SK-N-SH treated with all-trans-retinoic acid at 6 μM for 48 hours (cell line): Measurements from ENCODE around the gene LNX2.
A peak's percentile ranks its signal among the peaks of the same experiment; 100 is the strongest.

Experiments
- ATAC-seq: fragments of 200-7000 bp; cut with Tn5 transposase; 3 replicates; pipeline ENCODE4 v1.9.1; 2020; ENCODE audit warnings: mild to moderate bottlenecking, moderate library complexity
- ARNTL ChIP-seq: fragments of 450-650 bp; formaldehyde crosslinking; IDR thresholded peaks from 2 replicates; pipeline ENCODE4 v1.5.0; 2020; ENCODE audit warnings: low read depth, mild to moderate bottlenecking, moderate library complexity, borderline replicate concordance
- BACH2 ChIP-seq: fragments of 250-450 bp; sonication (Bioruptor Pico); IDR thresholded peaks from 2 replicates; pipeline ENCODE4 v1.9.0; 2021; ENCODE audit warnings: mild to moderate bottlenecking, borderline replicate concordance
- ESRRG ChIP-seq: fragments of 250-450 bp; sonication (Bioruptor Pico); IDR thresholded peaks from 2 replicates; pipeline ENCODE4 v1.6.1; 2021; ENCODE audit warnings: mild to moderate bottlenecking
- GLIS3 ChIP-seq: fragments of 250-450 bp; sonication (Bioruptor Pico); IDR thresholded peaks from 2 replicates; pipeline ENCODE4 v1.5.0; 2020; ENCODE audit warnings: mild to moderate bottlenecking, moderate library complexity
- ISL1 ChIP-seq: fragments of 250-450 bp; sonication (Bioruptor Pico); IDR thresholded peaks from 2 replicates; pipeline ENCODE4 v2.1.2; 2022; ENCODE audit warnings: mild to moderate bottlenecking, moderate library complexity
- OSR1 ChIP-seq: fragments of 250-450 bp; sonication (Bioruptor Pico); IDR thresholded peaks from 2 replicates; pipeline ENCODE4 v1.8.0; 2022; ENCODE audit warnings: moderate library complexity, mild to moderate bottlenecking, inconsistent platforms
- PATZ1 ChIP-seq: fragments of 250-450 bp; sonication (Bioruptor Pico); IDR thresholded peaks from 2 replicates; pipeline ENCODE4 v1.8.0; 2020; ENCODE audit warnings: mild to moderate bottlenecking, moderate library complexity, borderline replicate concordance
- POU6F1 ChIP-seq: fragments of 250-450 bp; sonication (Bioruptor Pico); IDR thresholded peaks from 2 replicates; pipeline ENCODE4 v1.8.0; 2021; ENCODE audit warnings: low read depth, mild to moderate bottlenecking, moderate library complexity, borderline replicate concordance
- PPARA ChIP-seq: fragments of 250-450 bp; sonication (Bioruptor Pico); IDR thresholded peaks from 2 replicates; pipeline ENCODE4 v1.5.0; 2020; ENCODE audit warnings: mild to moderate bottlenecking, borderline replicate concordance
- RARB ChIP-seq: fragments of 250-450 bp; sonication (Bioruptor Pico); IDR thresholded peaks from 2 replicates; pipeline ENCODE4 v1.8.0; 2021; ENCODE audit warnings: mild to moderate bottlenecking, moderate library complexity
- SNAI2 ChIP-seq: fragments of 250-450 bp; sonication (Bioruptor Pico); IDR thresholded peaks from 2 replicates; pipeline ENCODE4 v1.5.0; 2020; ENCODE audit warnings: mild to moderate bottlenecking, moderate library complexity
- TOX ChIP-seq: fragments of 250-450 bp; sonication (Bioruptor Pico); IDR thresholded peaks from 2 replicates; pipeline ENCODE4 v1.8.0; 2021; ENCODE audit warnings: mild to moderate bottlenecking, moderate library complexity, borderline replicate concordance
- TSHZ2 ChIP-seq: fragments of 250-450 bp; sonication (Bioruptor Pico); IDR thresholded peaks from 2 replicates; pipeline ENCODE4 v1.5.0; 2020; ENCODE audit warnings: mild to moderate bottlenecking, moderate library complexity
- ZC3H10 ChIP-seq: fragments of 250-450 bp; sonication (Bioruptor Pico); IDR thresholded peaks from 2 replicates; pipeline ENCODE4 v1.5.1; 2021; ENCODE audit warnings: mild to moderate bottlenecking, moderate library complexity
- ZFP3 ChIP-seq: fragments of 250-450 bp; sonication (Bioruptor Pico); IDR thresholded peaks from 2 replicates; pipeline ENCODE4 v1.5.0; 2020; ENCODE audit warnings: mild to moderate bottlenecking, moderate library complexity
- ZFP30 ChIP-seq: fragments of 450-650 bp; formaldehyde crosslinking; IDR thresholded peaks from 2 replicates; pipeline ENCODE4 v1.5.0; 2022; ENCODE audit warnings: mild to moderate bottlenecking, moderate library complexity
- ZNF565 ChIP-seq: fragments of 450-650 bp; formaldehyde crosslinking; conservative IDR thresholded peaks from 2 replicates; pipeline ENCODE4 v1.5.0; 2020; ENCODE audit warnings: low read depth, mild to moderate bottlenecking, moderate library complexity
- ZNF70 ChIP-seq: fragments of 450-650 bp; formaldehyde crosslinking; IDR thresholded peaks from 2 replicates; pipeline ENCODE4 v1.5.0; 2020; ENCODE audit warnings: mild to moderate bottlenecking, moderate library complexity
- ZNF8 ChIP-seq: fragments of 450-650 bp; formaldehyde crosslinking; IDR thresholded peaks from 2 replicates; pipeline ENCODE4 v1.5.0; 2020; ENCODE audit warnings: mild to moderate bottlenecking, moderate library complexity
- TF ChIP-seq, protein P1 (sequence below): fragments of 250-450 bp; sonication (Bioruptor Pico); IDR thresholded peaks from 2 replicates; pipeline ENCODE4 v1.5.1; 2021; ENCODE audit warnings: mild to moderate bottlenecking, moderate library complexity
- TF ChIP-seq, protein P2 (sequence below): fragments of 250-450 bp; sonication (Bioruptor Pico); IDR thresholded peaks from 2 replicates; pipeline ENCODE4 v1.5.1; 2020; ENCODE audit warnings: low read depth, mild to moderate bottlenecking, moderate library complexity

Gene LNX2

DNA sequence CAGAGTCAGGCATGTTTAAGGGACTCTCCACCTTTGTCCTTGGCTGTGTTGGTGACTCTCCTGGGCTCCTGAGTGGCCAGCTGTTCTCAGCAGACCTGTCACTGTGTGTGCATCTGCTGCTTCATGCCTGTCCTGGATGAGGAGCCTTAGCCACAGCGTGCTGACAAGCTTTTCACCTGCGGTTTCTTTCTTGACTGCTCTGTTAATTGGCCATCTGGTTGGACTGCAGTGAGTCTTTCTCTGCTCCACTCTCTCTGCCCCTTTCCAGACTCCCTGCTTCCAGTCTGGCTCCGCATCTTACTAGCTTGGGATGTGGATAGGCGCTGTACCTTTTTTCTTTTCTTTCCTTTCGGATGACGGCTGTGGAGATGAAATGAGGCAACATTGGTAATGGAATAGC lies 40.2 kb upstream of the LNX2 start:
- no peak for ATAC-seq
- no peak for TF ChIP-seq TOX (CRISPR knock-in tag)
- TF ChIP-seq TSHZ2: no peak
- TF ChIP-seq ZFP30 (CRISPR knock-in tag): no peak
- no peak for TF ChIP-seq ESRRG (CRISPR knock-in tag)
- no peak for TF ChIP-seq PATZ1 (CRISPR knock-in tag)
- TF ChIP-seq ZNF8 (CRISPR knock-in tag): no peak
- TF ChIP-seq PPARA (CRISPR knock-in tag): no peak
- TF ChIP-seq, protein P1, sequence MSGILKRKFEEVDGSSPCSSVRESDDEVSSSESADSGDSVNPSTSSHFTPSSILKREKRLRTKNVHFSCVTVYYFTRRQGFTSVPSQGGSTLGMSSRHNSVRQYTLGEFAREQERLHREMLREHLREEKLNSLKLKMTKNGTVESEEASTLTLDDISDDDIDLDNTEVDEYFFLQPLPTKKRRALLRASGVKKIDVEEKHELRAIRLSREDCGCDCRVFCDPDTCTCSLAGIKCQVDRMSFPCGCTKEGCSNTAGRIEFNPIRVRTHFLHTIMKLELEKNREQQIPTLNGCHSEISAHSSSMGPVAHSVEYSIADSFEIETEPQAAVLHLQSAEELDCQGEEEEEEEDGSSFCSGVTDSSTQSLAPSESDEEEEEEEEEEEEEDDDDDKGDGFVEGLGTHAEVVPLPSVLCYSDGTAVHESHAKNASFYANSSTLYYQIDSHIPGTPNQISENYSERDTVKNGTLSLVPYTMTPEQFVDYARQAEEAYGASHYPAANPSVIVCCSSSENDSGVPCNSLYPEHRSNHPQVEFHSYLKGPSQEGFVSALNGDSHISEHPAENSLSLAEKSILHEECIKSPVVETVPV (CRISPR knock-in tag): no peak
- no peak for TF ChIP-seq ARNTL (CRISPR knock-in tag)

- peak; percentile 24; the same call in 1 of the 3 replicates for ATAC-seq
- TF ChIP-seq ZC3H10 (CRISPR knock-in tag) (no peak), ZNF565 (no peak), GLIS3 (CRISPR knock-in tag) (no peak), PATZ1 (CRISPR knock-in tag) (no peak), POU6F1 (CRISPR knock-in tag) (no peak), BACH2 (CRISPR knock-in tag) (no peak), ZNF8 (CRISPR knock-in tag) (no peak), ZFP3 (CRISPR knock-in tag) (no peak), ZNF70 (CRISPR knock-in tag) (no peak), SNAI2 (CRISPR knock-in tag) (no peak), ESRRG (CRISPR knock-in tag) (no peak), ISL1 (no peak), OSR1 (CRISPR knock-in tag) (no peak), RARB (no peak)
- TF ChIP-seq, protein P2, sequence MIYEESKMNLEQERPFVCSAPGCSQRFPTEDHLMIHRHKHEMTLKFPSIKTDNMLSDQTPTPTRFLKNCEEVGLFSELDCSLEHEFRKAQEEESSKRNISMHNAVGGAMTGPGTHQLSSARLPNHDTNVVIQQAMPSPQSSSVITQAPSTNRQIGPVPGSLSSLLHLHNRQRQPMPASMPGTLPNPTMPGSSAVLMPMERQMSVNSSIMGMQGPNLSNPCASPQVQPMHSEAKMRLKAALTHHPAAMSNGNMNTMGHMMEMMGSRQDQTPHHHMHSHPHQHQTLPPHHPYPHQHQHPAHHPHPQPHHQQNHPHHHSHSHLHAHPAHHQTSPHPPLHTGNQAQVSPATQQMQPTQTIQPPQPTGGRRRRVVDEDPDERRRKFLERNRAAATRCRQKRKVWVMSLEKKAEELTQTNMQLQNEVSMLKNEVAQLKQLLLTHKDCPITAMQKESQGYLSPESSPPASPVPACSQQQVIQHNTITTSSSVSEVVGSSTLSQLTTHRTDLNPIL (CRISPR knock-in tag): no peak
- TF ChIP-seq, protein P1 (CRISPR knock-in tag): no peak
These were observed 39.0 kb upstream of the LNX2 start for GRCh38 chr13:27659145-27659865.
